ENCODE measurements around the gene TIMM29. TPM values are rescaled to one million over a fixed set of nuclear protein-coding genes. Genes with fewer than 3 reads are reported as not detected.

TIMM29 gene
- total RNA-seq, 1 experiment from 2014 or later: 30.4 TPM

DNA sequence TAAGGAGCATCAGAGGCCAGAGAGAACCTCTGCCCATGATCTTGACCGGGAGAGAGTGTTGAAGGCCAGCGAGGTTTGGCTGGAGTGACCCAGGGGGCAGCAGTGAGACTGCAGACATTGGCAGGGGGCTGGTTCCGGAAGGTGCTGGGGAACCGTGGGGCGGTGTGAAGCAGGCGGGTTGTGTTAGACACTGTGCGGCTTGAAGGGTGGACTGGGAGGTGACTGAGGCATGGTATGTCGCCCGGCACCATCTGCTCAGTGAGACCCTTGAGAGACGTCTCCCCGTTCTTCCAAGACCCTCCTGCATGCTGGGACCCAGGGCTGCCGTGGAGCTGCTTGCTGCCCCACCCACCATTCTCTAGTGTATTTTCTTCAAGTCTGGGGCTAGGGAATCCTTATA, 32.7 kb upstream of the TIMM29 start:
- Histone ChIP-seq H3K4me3 (ENCODE audit: low read depth, low read length) (no peak overlapping the region), H3K36me3 (ENCODE audit: control insufficient read depth, insufficient read depth, low read length) (0 out of 2 replicates have a peak, but pooled peaks cover 1% of the 10 kb centered on the region), H3K4me1 (no peaks in the 10 kb centered on the region), H3K27me3 (replicated peaks; ENCODE audit: control insufficient read depth, insufficient read depth, low read length) (no peaks in the 10 kb centered on the region), H3K9me3 (no peaks in the 10 kb centered on the region)
- no peak for DNase-seq
- BruUV-seq (replicated peaks): no TSS peak
- Mint-ChIP-seq H3K27me3 (ENCODE audit: insufficient read depth, unreplicated experiment) (no peaks in the 10 kb centered on the region), H3K36me3 (ENCODE audit: insufficient read depth, unreplicated experiment) (peaks cover 12% of the 10 kb centered on the region), H3K27ac (ENCODE audit: unreplicated experiment) (no peak overlapping the region), H3K4me3 (ENCODE audit: unreplicated experiment) (no peak overlapping the region), H3K9me3 (ENCODE audit: unreplicated experiment) (no peaks in the 10 kb centered on the region), H3K4me1 (ENCODE audit: low read depth, unreplicated experiment) (no peaks in the 10 kb centered on the region)
- TF ChIP-seq, protein P1, sequence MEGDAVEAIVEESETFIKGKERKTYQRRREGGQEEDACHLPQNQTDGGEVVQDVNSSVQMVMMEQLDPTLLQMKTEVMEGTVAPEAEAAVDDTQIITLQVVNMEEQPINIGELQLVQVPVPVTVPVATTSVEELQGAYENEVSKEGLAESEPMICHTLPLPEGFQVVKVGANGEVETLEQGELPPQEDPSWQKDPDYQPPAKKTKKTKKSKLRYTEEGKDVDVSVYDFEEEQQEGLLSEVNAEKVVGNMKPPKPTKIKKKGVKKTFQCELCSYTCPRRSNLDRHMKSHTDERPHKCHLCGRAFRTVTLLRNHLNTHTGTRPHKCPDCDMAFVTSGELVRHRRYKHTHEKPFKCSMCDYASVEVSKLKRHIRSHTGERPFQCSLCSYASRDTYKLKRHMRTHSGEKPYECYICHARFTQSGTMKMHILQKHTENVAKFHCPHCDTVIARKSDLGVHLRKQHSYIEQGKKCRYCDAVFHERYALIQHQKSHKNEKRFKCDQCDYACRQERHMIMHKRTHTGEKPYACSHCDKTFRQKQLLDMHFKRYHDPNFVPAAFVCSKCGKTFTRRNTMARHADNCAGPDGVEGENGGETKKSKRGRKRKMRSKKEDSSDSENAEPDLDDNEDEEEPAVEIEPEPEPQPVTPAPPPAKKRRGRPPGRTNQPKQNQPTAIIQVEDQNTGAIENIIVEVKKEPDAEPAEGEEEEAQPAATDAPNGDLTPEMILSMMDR (IDR thresholded peaks at IDR 0.05; ENCODE audit: insufficient read depth in 1 of 2, low read depth in 1 of 2, low read length in 1 of 2, severe bottlenecking in 1 of 2, unreplicated experiment in 1 of 2): peak in 1 of 2 experiments; percentile 9
- CTCF ChIA-PET: no interaction called here
- intact Hi-C loops (cut with micrococcal nuclease; ENCODE audit: unreplicated experiment): no loop called here
- POLR2A ChIA-PET: no interaction called here

DNA sequence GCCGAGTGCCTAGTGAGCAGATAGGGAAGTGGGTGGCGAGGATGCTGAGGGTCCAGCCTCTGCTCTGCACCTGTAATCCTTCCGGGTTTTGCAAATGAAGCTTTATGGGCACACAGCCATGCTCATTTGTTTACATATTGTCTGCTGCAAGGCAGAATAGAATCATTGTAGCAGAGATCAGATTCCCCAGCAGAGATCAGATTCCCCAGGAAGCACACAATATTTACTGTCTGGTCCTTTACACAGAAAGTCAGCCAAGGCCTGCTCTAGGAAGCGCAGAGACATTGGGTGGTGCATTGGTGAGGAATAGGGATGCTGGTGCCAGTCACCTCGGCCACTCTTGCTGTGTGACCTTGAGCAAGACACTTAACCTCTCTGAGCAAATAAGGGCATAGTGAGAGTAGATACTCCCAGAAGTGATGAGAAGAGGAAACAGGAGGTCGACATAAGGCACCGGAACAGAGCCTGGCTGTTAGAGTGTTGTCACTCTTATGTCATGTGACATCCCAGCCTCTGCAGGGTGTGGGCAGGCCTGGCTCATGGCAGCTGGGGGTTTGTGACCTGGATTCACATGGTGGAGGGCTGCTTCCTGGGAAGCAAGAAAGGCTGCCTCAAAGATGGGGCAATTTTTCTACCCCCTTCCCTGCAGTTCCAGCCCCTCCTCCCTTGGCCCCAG, 31.6 kb upstream of the TIMM29 start:
- Histone ChIP-seq H3K4me1 (no peaks in the 10 kb centered on the region), H3K9me3 (no peaks in the 10 kb centered on the region), H3K27me3 (replicated peaks; ENCODE audit: control insufficient read depth, insufficient read depth, low read length) (no peaks in the 10 kb centered on the region), H3K36me3 (ENCODE audit: control insufficient read depth, insufficient read depth, low read length) (0 out of 2 replicates have a peak, but pooled peaks cover 1% of the 10 kb centered on the region), H3K4me3 (ENCODE audit: low read depth, low read length) (no peak overlapping the region)
- no peaks in the 10 kb centered on the region for H3K4me1 Mint-ChIP-seq (ENCODE audit: low read depth, unreplicated experiment)
- peaks cover 11% of the 10 kb centered on the region for H3K36me3 Mint-ChIP-seq (ENCODE audit: insufficient read depth, unreplicated experiment)
- no peaks in the 10 kb centered on the region for H3K27me3 Mint-ChIP-seq (ENCODE audit: insufficient read depth, unreplicated experiment)
- ChIA-PET CTCF (no interaction called here), POLR2A (no interaction called here)
- no peak for DNase-seq
- TF ChIP-seq, protein P1 (IDR thresholded peaks at IDR 0.05; ENCODE audit: insufficient read depth in 1 of 2, low read depth in 1 of 2, low read length in 1 of 2, severe bottlenecking in 1 of 2, unreplicated experiment in 1 of 2): no peak
- peak overlapping the region; percentile 39 for H3K27ac Mint-ChIP-seq (ENCODE audit: unreplicated experiment)
- no TSS peak for BruUV-seq (replicated peaks)
- no peaks in the 10 kb centered on the region for H3K9me3 Mint-ChIP-seq (ENCODE audit: unreplicated experiment)
- no peak overlapping the region for H3K4me3 Mint-ChIP-seq (ENCODE audit: unreplicated experiment)
- intact Hi-C loops (cut with micrococcal nuclease; ENCODE audit: unreplicated experiment): no loop called here

DNA sequence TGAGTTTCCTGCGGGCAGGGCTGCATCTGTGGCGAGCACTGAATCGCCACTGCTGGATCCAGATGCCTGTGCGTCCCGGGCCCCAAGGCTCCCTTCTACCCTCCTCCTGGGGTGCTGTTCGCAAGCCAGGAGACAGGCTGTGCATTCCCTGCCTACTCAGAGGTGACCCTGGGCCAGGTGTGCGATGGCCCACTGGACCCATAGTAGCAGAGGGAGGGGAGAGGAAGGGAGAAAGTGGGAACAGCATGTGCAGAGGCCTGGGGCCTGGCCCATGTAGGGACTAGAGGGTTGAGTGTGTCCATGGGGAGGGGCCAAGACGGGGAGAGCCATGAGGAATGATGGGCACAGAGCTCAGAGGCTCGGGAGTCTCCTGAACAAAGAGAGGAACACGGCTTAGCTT, 30.0 kb upstream of the TIMM29 start:
- H3K4me3 Mint-ChIP-seq (ENCODE audit: unreplicated experiment): no peak overlapping the region
- no peaks in the 10 kb centered on the region for H3K9me3 Mint-ChIP-seq (ENCODE audit: unreplicated experiment)
- no peak overlapping the region for H3K27ac Mint-ChIP-seq (ENCODE audit: unreplicated experiment)
- Histone ChIP-seq H3K4me1 (no peaks in the 10 kb centered on the region), H3K4me3 (ENCODE audit: low read depth, low read length) (no peak overlapping the region), H3K36me3 (ENCODE audit: control insufficient read depth, insufficient read depth, low read length) (0 out of 2 replicates have a peak, but pooled peaks cover 1% of the 10 kb centered on the region), H3K9me3 (no peaks in the 10 kb centered on the region), H3K27me3 (replicated peaks; ENCODE audit: control insufficient read depth, insufficient read depth, low read length) (no peaks in the 10 kb centered on the region)
- ChIA-PET POLR2A (no interaction called here), CTCF (interaction anchor here (0.6 to 0.7 kb wide), 2 partner anchors 16 to 88 kb away, joined by 3 to 5 read pairs; no protein-coding TSS in a partner anchor)
- H3K36me3 Mint-ChIP-seq (ENCODE audit: insufficient read depth, unreplicated experiment): peaks cover 7% of the 10 kb centered on the region
- H3K27me3 Mint-ChIP-seq (ENCODE audit: insufficient read depth, unreplicated experiment): no peaks in the 10 kb centered on the region
- BruUV-seq (replicated peaks): no TSS peak
- intact Hi-C loops (cut with micrococcal nuclease; ENCODE audit: unreplicated experiment): no loop called here
- TF ChIP-seq, protein P1 (IDR thresholded peaks at IDR 0.05; ENCODE audit: insufficient read depth in 1 of 2, low read depth in 1 of 2, low read length in 1 of 2, severe bottlenecking in 1 of 2, unreplicated experiment in 1 of 2): no peak
- DNase-seq: no peak
- H3K4me1 Mint-ChIP-seq (ENCODE audit: low read depth, unreplicated experiment): no peaks in the 10 kb centered on the region
